IPS DF 6.9 (cell line): ENCODE measurements around the gene USH2A.

ENCODE experiments used
- DNase-seq: peaks from one replicate; pipeline ENCODE4 v3.0.0-alpha.2; 2013; ENCODE audit warnings: low read depth, low spot score
- H3K27ac ChIP-seq: one replicate; pipeline ENCODE4 v1.5.1; 2013; ENCODE audit warnings: low read length, control low read depth
- H3K27me3 ChIP-seq: 2 replicates; pipeline ENCODE4 v1.6.1; 2013; ENCODE audit warnings: mild to moderate bottlenecking, low read length; ENCODE audit not compliant: control insufficient read depth, insufficient read depth
- H3K36me3 ChIP-seq: 2 replicates; pipeline ENCODE4 v1.6.1; 2013; ENCODE audit warnings: low read length; ENCODE audit not compliant: control insufficient read depth, insufficient read depth
- H3K4me1 ChIP-seq: 2 replicates; pipeline ENCODE4 v1.6.1; 2013; ENCODE audit warnings: low read length; ENCODE audit not compliant: control insufficient read depth, insufficient read depth
- H3K4me3 ChIP-seq: 2 replicates; pipeline ENCODE4 v1.5.1; 2013; ENCODE audit warnings: mild to moderate bottlenecking, low read length
- H3K9me3 ChIP-seq: 2 replicates; pipeline ENCODE4 v1.6.1; 2013; ENCODE audit warnings: low read length, inconsistent platforms; ENCODE audit not compliant: control insufficient read depth, insufficient read depth
- WGBS: extraction: QIAGEN DNeasy Blood & Tissue Kit; methylation state at CpG from one replicate; pipeline ENCODE4 v1.1.7; 2013; ENCODE audit warnings: mixed read lengths, missing lambda C conversion rate; ENCODE audit not compliant: insufficient read length, insufficient coverage; 5-methylcytosine and 5-hydroxymethylcytosine counted together

USH2A gene

GRCh38 chr1:215672482-215672881 is 750.8 kb downstream of the USH2A start:
- Histone ChIP-seq H3K9me3 (no peaks in the 10 kb centered on the region), H3K4me1 (peaks cover 2% of the 10 kb centered on the region; the same call in 1 of the 2 replicates), H3K4me3 (no peak overlapping the region), H3K27ac (no peak overlapping the region), H3K36me3 (no peaks in the 10 kb centered on the region), H3K27me3 (no peaks in the 10 kb centered on the region)
- DNase-seq: no peak
- no CpG with 5 or more reads among the region's 2 CpGs for WGBS

GRCh38 chr1:215669806-215670491 is 753.3 kb downstream of the USH2A start:
- DNase-seq: no peak
- Histone ChIP-seq H3K27ac (no peak overlapping the region), H3K4me3 (no peak overlapping the region), H3K4me1 (peaks cover 4% of the 10 kb centered on the region; the same call in 1 of the 2 replicates), H3K36me3 (no peaks in the 10 kb centered on the region), H3K9me3 (no peaks in the 10 kb centered on the region), H3K27me3 (no peaks in the 10 kb centered on the region)
- no CpG with 5 or more reads among the region's 4 CpGs for WGBS

- Histone ChIP-seq H3K27ac (no peak overlapping the region), H3K27me3 (no peaks in the 10 kb centered on the region), H3K9me3 (no peaks in the 10 kb centered on the region), H3K4me1 (peaks cover 5% of the 10 kb centered on the region; the same call in 1 of the 2 replicates), H3K36me3 (no peaks in the 10 kb centered on the region), H3K4me3 (no peak overlapping the region)
- WGBS: no CpG with 5 or more reads among the region's 2 CpGs
- no peak for DNase-seq
Measured at GRCh38 chr1:215667761-215668160, 755.5 kb downstream of the USH2A start.

GRCh38 chr1:215665215-215665614 is 758.0 kb downstream of the USH2A start:
- DNase-seq: no peak
- no peaks in the 10 kb centered on the region for H3K36me3 ChIP-seq
- H3K27me3 ChIP-seq: no peaks in the 10 kb centered on the region
- peaks cover 5% of the 10 kb centered on the region; the same call in 1 of the 2 replicates for H3K4me1 ChIP-seq
- H3K27ac ChIP-seq: no peak overlapping the region
- no CpG with 5 or more reads among the region's 4 CpGs for whole genome bisulfite sequencing
- H3K4me3 ChIP-seq: no peak overlapping the region
- H3K9me3 ChIP-seq: no peaks in the 10 kb centered on the region

GRCh38 chr1:215661033-215661432 is 762.2 kb downstream of the USH2A start:
- no peak overlapping the region for H3K4me3 ChIP-seq
- no CpG with 5 or more reads among the region's 1 CpG for WGBS
- H3K9me3 ChIP-seq: no peaks in the 10 kb centered on the region
- no peaks in the 10 kb centered on the region for H3K27me3 ChIP-seq
- no peak for DNase-seq
- H3K36me3 ChIP-seq: no peaks in the 10 kb centered on the region
- 0 out of 2 replicates have a peak, but pooled peaks cover 2% of the 10 kb centered on the region for H3K4me1 ChIP-seq
- H3K27ac ChIP-seq: no peak overlapping the region

GRCh38 chr1:215660259-215660658 is 763.0 kb downstream of the USH2A start:
- H3K9me3 ChIP-seq: no peaks in the 10 kb centered on the region
- H3K27me3 ChIP-seq: no peaks in the 10 kb centered on the region
- 0 out of 2 replicates have a peak, but pooled peaks cover 2% of the 10 kb centered on the region for H3K4me1 ChIP-seq
- no peak for DNase-seq
- no peak overlapping the region for H3K27ac ChIP-seq
- H3K36me3 ChIP-seq: no peaks in the 10 kb centered on the region
- no peak overlapping the region for H3K4me3 ChIP-seq

GRCh38 chr1:215657047-215657446 is 766.2 kb downstream of the USH2A start:
- Histone ChIP-seq H3K27ac (no peak overlapping the region), H3K36me3 (no peaks in the 10 kb centered on the region), H3K4me3 (no peak overlapping the region), H3K27me3 (no peaks in the 10 kb centered on the region), H3K4me1 (no peaks in the 10 kb centered on the region; the same call in 1 of the 2 replicates), H3K9me3 (no peaks in the 10 kb centered on the region)
- DNase-seq: no peak
- no CpG with 5 or more reads among the region's 4 CpGs for WGBS

GRCh38 chr1:215652371-215652770 is 770.9 kb downstream of the USH2A start:
- H3K4me1 ChIP-seq: peaks cover 6% of the 10 kb centered on the region
- no peaks in the 10 kb centered on the region for H3K36me3 ChIP-seq
- no peak overlapping the region for H3K4me3 ChIP-seq
- no peak for DNase-seq
- no peak overlapping the region for H3K27ac ChIP-seq
- H3K27me3 ChIP-seq: no peaks in the 10 kb centered on the region
- no CpG with 5 or more reads among the region's 1 CpG for WGBS
- H3K9me3 ChIP-seq: no peaks in the 10 kb centered on the region

GRCh38 chr1:215651867-215652266 is 771.4 kb downstream of the USH2A start:
- Histone ChIP-seq H3K36me3 (no peaks in the 10 kb centered on the region), H3K4me1 (peaks cover 6% of the 10 kb centered on the region), H3K27me3 (no peaks in the 10 kb centered on the region), H3K9me3 (no peaks in the 10 kb centered on the region), H3K27ac (no peak overlapping the region), H3K4me3 (no peak overlapping the region)
- no CpG with 5 or more reads among the region's 3 CpGs for WGBS
- no peak for DNase-seq

GRCh38 chr1:215650446-215651149 is 772.6 kb downstream of the USH2A start:
- no peaks in the 10 kb centered on the region for H3K36me3 ChIP-seq
- no peak overlapping the region for H3K4me3 ChIP-seq
- peaks cover 6% of the 10 kb centered on the region for H3K4me1 ChIP-seq
- no peak overlapping the region for H3K27ac ChIP-seq
- no peaks in the 10 kb centered on the region for H3K9me3 ChIP-seq
- no CpG with 5 or more reads among the region's 9 CpGs for WGBS
- DNase-seq: no peak
- no peaks in the 10 kb centered on the region for H3K27me3 ChIP-seq
